Measurements from ENCODE around the gene ASXL1.

DNA sequence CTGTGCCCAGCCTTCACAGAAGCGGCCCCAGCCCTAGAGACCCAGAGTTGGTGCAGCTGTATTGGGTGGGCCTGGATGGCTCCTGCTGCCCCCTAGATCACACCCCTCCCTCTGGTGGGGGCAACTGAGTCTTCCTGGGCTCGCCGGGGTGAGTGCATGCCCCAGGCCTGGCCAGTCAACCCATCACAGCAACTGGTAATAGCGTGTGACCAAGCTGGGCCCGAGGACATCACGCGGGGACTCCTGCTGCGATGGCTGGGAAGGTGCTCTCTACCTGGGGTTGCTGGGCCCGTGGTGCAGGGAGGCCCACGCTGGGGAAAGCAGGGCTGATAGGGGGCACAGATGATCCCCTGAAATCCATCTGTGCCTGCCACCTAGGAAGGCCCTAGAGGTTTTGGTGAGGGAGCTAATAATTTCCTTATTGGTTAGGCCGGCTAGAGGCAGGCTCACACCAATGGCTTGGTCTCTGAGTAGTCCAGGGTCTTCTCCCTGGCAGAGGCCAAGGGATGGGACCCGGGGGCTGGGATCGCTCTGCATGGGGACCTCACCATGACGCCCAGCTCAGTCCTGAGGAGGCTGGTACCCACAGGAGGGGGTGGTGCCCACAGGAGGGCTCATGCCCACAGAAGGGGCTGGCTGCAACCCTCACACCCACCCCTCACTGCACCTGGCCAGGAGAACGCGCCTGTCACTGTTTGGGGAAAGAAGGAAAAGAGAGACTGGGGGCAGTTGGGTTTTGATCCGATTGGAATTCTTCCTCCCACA, 103.9 kb downstream of the ASXL1 start:
- TF ChIP-seq KAT7 (CRISPR knock-in tag; IDR thresholded peaks at IDR 0.05; ENCODE audit: borderline replicate concordance) (no peak), SMAD3 (CRISPR knock-in tag; IDR thresholded peaks at IDR 0.05; ENCODE audit: borderline replicate concordance) (no peak), SMAD4 (CRISPR knock-in tag; IDR thresholded peaks at IDR 0.05) (no peak)
